T1000 (cell line): ENCODE data around the gene LYSET.
"Not testable (repeated sequence)": the region's sequence is repeated elsewhere in the genome, so short reads cannot be mapped to it uniquely, and the experiment has no call there.

Experiments used
- DNase-seq: peaks from one replicate; lab custom pipeline; 2025; ENCODE audit warnings: mixed read lengths; lab: John Stamatoyannopoulos, UW

LYSET gene

DNA sequence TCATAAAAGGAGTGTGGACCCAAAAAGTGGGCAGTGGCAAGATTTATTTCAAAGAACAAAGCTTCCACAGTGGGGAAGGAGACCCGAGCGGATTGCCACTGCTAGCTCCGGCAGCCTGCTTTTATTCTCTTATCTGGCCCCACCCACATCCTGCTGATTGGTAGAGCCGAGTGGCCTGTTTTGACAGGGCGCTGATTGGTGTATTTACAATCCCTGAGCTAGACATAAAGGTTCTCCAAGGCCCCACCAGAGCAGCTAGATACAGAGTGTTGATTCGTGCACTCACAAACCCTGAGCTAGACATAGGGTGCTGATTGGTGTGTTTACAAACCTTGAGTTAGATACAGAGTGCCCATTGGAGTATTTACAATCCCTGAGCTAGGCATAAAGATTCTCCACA is 15.5 kb upstream of the LYSET start:
- DNase-seq = not testable (repeated sequence)

DNA sequence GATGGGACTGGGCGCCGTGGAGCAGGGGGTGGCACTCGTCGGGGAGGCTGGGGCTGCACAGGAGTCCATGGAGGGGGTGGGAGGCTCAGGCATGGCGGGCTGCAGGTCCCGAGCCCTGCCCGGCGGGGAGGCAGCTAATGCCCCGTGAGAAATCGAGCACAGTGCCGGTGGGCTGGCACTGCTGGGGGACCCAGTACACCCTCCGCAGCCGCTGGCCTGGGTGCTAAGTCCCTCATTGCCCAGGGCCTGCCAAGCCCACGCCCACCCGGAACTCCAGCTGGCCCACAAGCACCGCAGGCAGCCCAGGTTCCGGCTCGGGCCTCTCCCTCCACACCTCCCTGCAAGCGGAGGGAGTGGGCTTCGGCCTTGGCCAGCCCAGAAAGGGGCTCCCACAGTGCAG is 15.0 kb upstream of the LYSET start:
- not testable (repeated sequence) for DNase-seq

DNA sequence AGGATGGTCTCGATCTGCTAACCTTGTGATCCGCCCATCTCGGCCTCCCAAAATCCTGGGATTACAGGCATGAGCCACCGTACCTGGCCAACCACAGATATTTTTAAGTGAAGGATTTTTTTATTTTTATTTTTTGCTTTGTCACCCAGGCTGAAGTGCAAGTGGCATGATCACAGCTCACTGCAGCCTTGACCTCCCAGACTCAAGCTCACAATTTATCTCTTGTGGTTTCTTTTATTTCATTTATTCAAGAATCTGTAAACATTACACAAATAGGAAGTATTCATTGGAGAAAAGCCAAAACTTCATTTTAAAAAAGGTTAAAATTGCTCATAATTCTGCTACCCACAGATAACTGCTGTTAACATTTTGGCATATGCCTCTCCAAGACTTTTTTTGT is 13.7 kb upstream of the LYSET start:
- no peak for DNase-seq

DNA sequence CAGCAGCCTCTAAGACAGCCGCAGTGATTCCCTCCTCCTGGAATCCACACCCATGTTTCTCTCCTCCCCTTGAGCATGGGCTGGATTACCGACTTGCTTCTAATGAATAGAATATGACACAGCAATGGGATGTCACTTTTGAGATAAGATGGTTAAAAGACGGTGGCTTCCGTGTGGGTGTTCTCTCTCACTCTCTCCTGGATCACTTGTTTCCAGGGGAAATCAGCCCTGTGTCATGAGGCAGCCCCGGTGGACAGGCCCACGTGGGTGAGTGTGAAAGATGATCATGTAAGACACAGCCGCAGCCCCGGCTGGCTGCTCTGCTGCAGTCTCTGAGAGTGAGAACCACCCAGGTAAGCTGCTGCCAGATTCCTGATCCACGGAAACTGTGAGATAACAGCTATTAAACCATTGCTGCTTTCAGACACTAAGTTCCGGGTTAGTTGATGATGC is 11.1 kb upstream of the LYSET start:
- DNase-seq = no peak

DNA sequence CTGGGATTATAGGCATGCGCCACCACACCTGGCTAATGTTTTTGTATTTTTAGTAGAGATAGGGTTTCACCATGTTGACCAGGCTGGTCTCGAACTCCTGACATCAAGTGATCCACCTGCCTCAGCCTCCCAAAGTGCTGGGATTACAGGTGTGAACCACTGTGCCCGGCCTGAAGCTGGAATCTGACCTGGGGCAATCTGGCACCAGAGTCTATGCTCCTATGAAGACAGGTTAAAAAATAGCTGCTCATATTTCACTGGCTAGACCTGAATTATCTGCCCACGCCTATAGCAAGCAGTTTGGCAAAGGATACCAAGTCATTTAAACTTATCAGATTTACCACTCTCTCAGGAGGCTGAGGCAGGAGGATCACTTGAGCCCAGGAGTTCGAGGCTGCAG is 10.4 kb upstream of the LYSET start:
- DNase-seq = not testable (repeated sequence)

DNA sequence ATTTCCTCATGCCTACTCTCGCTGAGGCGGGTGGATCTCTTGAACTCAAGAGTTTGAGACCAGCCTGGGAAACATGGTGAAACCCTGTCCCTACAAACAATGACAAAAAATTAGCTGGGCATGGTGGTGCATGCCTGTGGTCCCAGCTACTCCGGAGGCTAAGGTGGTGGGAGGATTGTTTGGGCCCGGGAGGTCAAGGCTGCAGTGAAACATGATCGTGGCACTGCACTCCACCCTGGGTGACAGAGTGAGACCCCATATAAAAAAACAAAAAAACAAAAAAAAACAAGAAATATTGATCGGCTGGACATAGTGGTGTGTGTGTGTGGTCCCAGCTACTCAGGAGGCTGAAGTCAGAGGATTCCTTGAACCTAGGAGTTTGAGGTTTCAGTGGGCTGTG is 9.6 kb upstream of the LYSET start:
- no peak for DNase-seq

DNA sequence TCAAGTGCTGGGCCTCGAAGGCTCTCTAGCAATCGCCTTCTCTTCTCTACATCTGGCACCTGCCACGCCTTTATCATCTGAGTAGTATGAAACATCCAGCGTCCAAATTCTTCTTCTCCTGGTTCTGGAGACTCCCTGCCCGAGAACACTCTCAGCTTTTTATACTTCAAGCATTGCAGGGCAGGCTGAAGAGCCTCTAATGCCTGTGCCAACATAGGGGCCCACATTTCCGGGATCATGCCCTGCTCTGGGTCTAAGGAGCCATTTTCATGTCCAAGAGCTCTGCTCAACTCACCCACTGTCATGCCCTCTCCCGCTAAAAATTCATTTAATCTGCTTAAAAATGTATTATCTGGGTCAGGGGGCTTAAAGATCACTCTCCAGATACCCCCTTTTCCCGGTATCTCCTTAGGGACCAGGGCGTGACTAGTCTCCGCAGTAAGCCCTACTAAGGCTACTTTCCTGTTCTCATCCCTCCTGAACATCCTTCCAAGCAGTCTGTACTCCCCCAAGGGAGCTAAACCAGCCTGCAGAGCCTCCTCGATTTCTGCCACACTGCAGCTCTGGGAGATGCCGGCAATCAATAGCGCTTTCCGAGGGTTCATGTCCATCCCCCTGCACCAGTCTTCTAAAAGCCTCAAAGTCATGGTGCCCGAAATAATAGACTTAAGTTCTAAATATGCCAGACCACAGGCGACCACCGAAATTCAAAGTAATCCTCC is 1.4 kb upstream of the LYSET start:
- DNase-seq = no peak

DNA sequence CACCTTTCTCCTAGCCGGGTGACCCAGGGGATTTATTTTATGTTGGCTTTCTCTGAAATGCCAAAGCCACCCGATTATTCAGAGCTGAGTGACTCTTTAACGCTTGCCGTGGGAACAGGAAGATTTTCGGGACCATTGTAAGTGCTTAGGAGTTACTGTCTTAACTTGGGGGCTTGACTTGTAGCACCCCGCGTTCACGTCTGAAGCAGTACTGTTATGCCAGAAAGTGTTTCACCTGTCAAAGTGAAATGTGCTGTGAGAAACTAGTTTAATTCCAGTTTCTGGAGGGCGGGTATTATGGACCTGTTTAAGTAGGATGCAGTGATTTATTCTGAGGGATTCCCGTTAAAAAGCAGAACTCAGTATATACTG is 218 bp downstream of the LYSET start:
- no peak for DNase-seq

DNA sequence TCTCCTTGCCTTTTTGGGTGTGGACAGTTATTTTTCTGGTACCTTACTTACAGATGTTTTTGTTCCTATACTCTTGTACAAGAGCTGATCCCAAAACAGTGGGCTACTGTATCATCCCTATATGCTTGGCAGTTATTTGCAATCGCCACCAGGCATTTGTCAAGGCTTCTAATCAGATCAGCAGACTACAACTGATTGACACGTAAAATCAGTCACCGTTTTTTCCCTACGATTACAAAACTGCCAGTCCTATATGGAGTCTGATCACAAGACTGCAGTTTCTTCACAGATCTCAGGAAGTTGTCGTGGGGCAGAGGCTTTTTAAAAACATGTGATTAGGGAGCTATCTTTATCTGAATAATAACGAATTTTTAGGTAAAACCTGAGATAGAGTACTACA is 1.3 kb downstream of the LYSET start:
- DNase-seq = no peak

DNA sequence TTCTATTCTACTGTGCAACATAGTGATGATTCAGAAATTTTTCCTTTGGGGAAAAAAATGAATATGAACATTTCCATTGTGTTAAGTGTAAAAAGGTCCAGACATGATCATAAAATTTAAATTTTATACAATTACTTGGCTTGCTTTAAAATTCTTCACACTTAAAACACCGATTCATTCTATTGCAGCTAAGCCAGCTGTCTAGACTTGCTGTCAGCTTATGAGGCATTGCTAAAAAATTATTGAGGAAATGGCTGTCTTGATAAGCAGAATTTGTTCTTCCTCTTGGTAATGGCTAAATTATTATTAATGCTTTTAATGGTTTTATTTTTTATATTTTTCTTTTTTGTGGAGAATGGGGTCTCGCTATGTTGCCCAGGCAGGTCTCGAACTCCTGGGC is 1.8 kb downstream of the LYSET start:
- DNase-seq = no peak

DNA sequence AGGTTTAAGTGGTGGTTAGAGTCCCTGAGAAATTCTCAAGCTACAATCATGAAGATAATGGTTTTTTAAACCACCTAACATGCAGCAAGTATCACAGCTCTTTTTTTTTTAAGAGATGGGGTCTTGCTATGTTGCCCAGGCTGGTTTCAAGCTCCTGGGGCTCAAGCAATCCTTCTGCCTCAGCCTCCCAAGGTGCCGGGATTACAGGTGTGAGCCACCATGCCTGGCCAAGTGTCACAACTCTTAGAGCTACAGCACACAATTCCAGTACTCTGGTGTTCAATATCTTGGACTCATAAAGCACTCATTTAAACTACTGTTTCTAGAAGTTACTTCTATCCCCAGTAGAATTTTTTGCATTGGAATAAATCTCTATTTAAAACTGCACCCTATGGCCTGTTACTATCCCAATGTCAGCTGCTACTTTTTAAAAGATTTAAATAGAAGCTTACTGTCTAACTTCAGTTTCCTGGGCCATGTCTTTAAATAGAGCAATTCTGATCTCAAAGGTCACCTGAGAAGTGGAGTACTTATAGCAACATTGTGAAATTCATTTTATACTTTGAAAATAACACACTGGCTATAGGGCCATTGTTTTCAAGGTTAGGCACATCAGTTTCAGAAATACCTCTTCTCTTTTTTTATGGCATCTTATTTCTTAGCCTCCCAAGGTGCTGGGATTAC is 10.3 kb downstream of the LYSET start:
- no peak for DNase-seq

DNA sequence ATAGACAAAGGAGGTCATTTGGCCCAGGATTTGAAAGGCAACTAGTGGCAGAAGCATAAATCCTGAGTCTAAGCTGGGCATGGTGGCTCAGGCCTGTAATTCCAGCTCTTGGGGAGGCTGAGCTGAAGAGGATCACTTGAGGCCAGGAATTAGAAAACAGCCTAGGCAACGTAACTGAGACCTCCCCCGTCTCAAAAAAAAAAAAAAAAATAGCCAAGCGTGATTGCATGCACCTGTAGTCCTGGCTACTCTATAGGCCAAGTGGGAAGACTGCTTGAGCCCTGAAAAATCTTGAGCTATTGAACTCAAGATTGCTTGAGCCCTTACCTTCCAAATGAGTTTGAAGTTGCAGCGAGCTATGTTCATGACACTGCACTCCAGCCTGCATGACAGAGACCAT is 13.9 kb downstream of the LYSET start:
- DNase-seq = no peak

DNA sequence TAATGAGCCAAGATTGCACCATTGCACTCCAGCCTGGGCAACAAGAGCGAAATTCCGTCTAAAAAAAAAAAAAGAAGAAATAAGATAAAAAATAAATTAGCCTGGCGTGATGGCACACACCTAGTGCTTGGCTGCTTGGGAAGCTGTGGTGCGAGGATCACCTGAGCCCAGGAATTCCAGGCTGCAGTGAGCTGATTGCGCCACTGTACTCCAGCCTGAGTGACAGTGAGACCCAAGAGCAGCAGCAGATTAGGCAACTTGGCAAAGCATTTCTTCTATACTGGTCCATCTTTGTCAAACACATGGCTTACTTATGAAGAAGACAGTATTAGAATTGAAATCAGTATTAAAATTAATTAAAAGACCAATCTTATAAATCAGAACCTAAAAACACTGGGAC is 15.4 kb downstream of the LYSET start:
- no peak for DNase-seq

DNA sequence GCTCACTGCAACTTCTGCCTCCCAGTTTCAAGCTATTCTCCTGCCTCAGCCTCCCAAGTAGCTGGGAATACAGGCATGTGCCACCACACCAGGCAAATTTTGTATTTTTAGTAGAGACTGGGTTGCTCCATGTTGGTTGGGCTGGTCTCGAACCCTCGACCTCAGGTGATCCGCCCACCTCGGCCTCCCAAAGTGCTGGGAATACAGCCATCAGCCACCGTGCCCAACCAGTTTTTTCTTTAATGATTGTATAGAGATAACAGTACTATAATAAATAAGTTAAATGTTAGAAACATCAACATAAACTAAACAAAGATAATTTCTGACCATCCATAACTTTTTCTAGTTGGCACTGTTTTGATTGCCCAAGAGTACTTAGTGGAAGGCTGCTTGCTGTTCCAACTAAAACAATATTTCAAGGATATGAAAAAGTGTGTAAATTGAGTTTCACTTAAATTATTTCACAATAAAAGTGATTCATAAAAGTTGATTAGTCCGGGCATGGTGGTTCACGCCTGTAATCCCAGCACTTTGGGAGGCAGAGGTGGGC is 16.1 kb downstream of the LYSET start:
- DNase-seq = no peak

DNA sequence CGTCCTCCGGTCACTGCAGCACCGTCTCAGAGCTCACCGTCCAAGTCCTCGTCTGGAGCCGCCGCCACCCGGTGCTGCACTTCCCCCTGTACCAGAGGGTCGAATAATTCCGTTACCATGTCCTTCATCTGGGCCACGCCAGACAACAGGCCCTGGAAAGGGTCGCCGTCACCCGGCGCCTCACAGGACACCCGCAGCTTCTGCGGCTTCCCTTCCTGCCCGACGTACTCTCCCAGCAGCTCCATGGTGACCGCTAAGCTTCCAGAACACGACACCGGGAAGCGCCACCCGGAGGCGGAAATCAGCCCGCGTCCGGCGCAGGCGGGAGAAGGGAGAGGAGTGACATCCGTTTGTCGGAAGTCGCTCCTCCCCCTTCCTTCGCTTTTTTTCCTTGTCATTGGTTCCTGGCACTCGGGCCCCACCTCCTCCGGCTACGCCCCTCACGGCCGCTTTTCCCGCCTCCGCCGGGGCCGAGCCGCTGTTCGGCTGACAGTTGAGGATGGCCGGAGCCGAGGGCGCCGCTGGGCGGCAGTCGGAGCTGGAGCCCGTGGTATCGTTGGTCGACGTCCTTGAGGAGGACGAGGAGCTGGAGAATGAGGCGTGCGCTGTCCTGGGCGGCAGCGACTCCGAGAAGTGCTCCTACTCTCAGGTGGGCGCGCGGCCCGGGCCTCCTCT is 21.8 kb downstream of the LYSET start, which contains the start of the genes GON7 and UBR7:
GON7 (minus strand) TSS at position 273 of the 675 bp plus-strand sequence; CDS start at position 245, 28 bp downstream.
UBR7 (plus strand) TSS at position 464 of the 675 bp plus-strand sequence; CDS start at position 500, 36 bp downstream.
- peak; percentile 89 for DNase-seq

DNA sequence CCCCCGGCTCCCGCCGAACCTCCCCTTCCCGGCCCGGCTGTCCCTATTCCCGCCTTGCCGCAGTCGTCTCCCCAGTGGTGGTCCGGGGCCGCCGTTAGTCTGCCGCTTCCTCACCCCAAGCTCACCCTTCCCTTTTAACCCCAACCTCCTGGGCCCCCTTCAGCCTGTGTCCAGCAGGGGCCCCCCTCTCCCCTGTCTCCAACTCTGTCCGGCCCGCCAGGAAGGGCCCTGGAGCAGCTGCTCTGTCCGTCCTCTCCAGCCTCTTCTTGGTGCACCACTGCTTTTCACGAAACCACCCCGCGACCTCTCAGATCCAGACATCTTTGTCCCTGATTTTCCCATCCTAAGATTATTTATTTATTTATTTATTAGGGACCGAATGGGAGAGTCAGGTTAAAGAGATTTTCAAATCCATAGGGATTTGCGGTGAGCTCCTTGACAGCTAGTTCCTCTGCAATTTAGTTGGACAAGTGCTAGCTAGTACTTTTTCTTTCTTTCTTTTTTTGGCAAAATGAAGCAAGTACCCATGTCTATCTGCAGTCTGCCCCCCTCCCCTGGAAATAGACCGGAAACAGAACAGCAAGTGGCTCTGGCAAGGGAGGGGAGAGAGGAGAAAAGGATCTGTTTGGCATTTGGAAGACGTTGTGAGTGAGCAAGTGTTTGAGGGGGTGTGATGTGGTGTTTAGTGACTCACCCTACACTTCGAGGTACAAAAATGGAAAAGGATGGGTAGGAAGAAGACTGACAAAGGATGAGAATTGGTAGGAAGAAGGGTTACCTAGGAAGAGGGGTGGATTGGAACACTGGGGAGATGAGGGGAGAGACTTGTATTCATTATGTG is 22.6 kb downstream of the LYSET start:
- DNase-seq = peak; percentile 42

DNA sequence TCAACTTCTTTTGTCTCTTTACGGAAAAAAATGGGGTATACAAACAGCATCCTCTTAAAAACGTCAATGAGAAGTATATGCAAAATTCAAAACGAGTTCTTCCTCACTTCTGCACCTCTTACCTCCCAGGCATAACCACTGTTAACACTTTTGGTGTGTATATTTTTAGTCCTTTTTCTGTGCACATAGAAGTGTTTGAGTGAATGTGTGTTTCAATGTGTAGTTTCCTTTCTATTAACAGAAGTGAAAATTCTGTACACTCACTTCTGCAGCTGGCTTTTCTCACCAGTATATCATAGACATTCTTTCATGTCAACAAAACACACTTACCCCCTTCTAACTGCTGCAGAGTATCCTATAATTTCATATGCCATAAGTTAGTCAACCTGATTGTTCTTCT is 27.3 kb downstream of the LYSET start:
- DNase-seq = no peak

DNA sequence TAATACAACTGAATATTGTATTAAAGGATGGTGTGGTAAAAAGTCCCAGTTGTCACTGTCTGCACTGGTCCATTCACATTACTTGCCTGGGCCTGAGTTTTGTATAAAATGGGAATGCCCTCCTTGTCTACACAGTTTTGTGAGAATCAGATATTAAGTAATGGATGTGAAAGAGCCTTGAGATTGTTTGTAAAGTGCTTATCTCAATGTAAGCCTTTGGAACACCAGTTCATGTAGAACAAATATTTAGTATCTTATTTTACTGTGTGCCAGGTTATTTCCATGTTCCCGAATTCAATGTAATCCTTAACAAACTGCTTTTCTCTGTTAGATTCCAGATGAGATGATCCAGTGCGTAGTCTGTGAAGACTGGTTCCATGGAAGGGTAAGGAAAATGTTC is 29.5 kb downstream of the LYSET start:
- DNase-seq = no peak

DNA sequence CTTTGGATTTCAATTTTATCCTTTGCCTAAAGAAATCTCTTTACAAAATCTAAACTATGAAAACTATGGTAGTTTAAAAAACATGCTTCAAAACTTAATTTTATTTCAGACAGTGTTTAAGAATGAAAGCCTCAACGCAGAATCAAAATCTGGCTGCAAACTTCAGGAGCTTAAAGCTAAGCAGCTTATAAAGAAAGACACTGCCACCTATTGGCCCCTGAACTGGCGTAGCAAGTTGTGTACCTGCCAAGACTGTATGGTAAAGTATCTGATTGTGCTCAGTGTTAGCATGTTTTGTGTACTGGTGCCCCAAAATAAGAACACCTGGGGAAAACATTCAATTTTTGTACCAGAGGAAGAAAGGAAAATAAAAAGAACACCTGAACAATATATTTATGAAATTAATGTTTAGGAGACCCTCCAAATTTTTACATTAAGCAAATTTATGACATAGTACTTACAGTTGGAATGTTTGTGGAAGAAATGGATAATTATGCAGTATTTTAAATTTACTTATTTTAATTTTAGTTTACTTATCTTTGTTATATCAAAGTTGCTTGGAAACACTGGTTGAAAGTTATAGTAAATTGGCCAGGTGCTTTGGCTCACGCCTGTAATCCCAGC is 34.1 kb downstream of the LYSET start:
- no peak for DNase-seq

DNA sequence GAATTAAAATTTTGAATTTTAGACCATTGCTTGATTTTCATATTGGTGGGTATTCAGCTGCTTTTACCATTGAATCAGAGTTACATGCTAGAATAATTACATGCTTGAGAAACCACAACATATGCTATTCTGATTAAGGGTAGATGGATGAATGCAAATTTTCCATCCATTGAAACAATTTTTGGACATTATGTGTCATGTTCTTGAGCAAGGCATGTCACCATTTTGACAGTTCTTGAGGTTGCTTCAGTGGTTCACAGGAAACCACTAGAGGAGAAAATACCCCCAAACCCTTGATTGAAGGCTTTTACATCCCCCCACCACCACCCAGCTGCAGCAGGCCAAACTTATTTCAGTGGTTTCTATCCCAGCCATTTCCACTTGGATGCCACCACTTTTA is 35.4 kb downstream of the LYSET start:
- no peak for DNase-seq

DNA sequence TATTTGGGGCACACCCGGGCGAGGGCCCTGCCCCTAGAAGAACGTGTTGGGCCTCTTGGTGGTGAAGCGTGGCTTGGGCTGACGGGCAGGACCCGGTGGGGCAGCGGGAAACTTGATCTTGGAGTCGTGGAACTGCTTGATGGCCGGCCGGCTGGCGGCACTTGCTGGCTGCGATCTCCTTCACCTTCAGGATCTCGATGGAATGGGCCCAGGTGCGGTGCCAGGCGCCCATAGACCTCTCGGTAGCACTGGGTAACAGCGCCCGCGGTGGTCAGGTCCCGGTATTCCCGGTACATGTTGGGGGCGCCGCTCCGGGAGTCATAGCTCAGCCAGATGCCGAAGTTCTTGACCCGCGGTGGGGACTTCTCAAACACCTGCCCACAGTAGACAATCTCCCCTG is 38.4 kb downstream of the LYSET start:
- no peak for DNase-seq
